SK-N-SH (cell line): ENCODE data around the gene TRIM9. TPM values are rescaled to one million over a fixed set of nuclear protein-coding genes. Genes with fewer than 3 reads are reported as not detected.

Experiments
- CTCF ChIA-PET: fragments of 300-600, 350-600 bp; formaldehyde crosslinking; extraction: SDS; loops from one replicate; lab custom pipeline; 2021; lab: Yijun Ruan, JAX
- POLR2A ChIA-PET: fragments of 350-600 bp; sonication (Branson Sonifier 250); formaldehyde crosslinking; extraction: SDS; loops from one replicate; lab custom pipeline; 2020; ENCODE audit warnings: antibody characterized with exemption, inconsistent platforms; lab: Yijun Ruan, JAX
- DNase-seq: peaks from one replicate; pipeline ENCODE4 v3.0.0; 2012
- H2AFZ ChIP-seq: fragments of 200-600 bp; sonication (generic); 2 replicates; pipeline ENCODE4 v1.8.1; 2016; ENCODE audit warnings: antibody characterized with exemption, mild to moderate bottlenecking, low read depth
- H3F3A ChIP-seq: fragments of 200-600 bp; sonication (generic); replicated peaks from 2 replicates; pipeline ENCODE3; 2016; ENCODE audit warnings: antibody characterized with exemption, mild to moderate bottlenecking; ENCODE audit not compliant: insufficient read depth
- H3K27ac ChIP-seq, 2 experiments: fragments of 200-500 bp in 1 of 2; fragments of 200-600 bp in 1 of 2; sonication (Bioruptor generic) in 1 of 2; sonication (generic), shearing (Covaris generic) in 1 of 2; 2 replicates each; pipeline versions ENCODE4 v1.5.1 to v1.6.1; 2014 to 2016; ENCODE audit warnings: low read depth in 2 of 2, inconsistent platforms in 1 of 2, low read length in 1 of 2, mild to moderate bottlenecking in 1 of 2, mixed read lengths in 1 of 2
- H3K27me3 ChIP-seq: fragments of 200-600 bp; sonication (generic), shearing (Covaris generic); 2 replicates; pipeline ENCODE4 v1.6.1; 2016; ENCODE audit warnings: mixed run types; ENCODE audit not compliant: insufficient read depth
- H3K36me3 ChIP-seq, 2 experiments: fragments of 200-500 bp in 1 of 2; fragments of 200-600 bp in 1 of 2; sonication (Bioruptor generic) in 1 of 2; sonication (generic) in 1 of 2; replicated peaks in 1 of 2; 2 replicates each; pipeline versions ENCODE3 to v1.5.1; 2014 to 2016; ENCODE audit warnings: low read length in 1 of 2, mild to moderate bottlenecking in 1 of 2; ENCODE audit not compliant: insufficient read depth in 2 of 2, control insufficient read depth in 1 of 2
- H3K4me1 ChIP-seq, 2 experiments: fragments of 200-500 bp in 1 of 2; fragments of 200-600 bp in 1 of 2; sonication (Bioruptor generic) in 1 of 2; sonication (generic), shearing (Covaris generic) in 1 of 2; 2 replicates each; pipeline versions ENCODE4 v1.5.1 to v1.6.1; 2014 to 2016; ENCODE audit warnings: low read depth in 1 of 2, low read length in 1 of 2, mixed run types in 1 of 2; ENCODE audit not compliant: insufficient read depth in 2 of 2, control insufficient read depth in 1 of 2
- H3K4me2 ChIP-seq: fragments of 200-600 bp; sonication (generic), shearing (Covaris generic); 2 replicates; pipeline ENCODE4 v1.6.1; 2017; ENCODE audit warnings: mixed run types
- H3K4me3 ChIP-seq, 2 experiments: fragments of 200-500 bp in 1 of 2; fragments of 200-600 bp in 1 of 2; sonication (Bioruptor generic) in 1 of 2; sonication (generic), shearing (Covaris generic) in 1 of 2; 2 replicates each; pipeline versions ENCODE4 v1.5.1 to v1.8.1; 2014 to 2016; ENCODE audit warnings: low read depth in 2 of 2, inconsistent platforms in 1 of 2, low read length in 1 of 2, mild to moderate bottlenecking in 1 of 2, mixed read lengths in 1 of 2, moderate library complexity in 1 of 2
- H3K79me2 ChIP-seq: fragments of 200-600 bp; sonication (generic); 2 replicates; pipeline ENCODE4 v1.8.1; 2017; ENCODE audit warnings: mild to moderate bottlenecking; ENCODE audit not compliant: insufficient read depth
- H3K9ac ChIP-seq: fragments of 200-600 bp; sonication (generic); 2 replicates; pipeline ENCODE4 v1.6.1; 2017; ENCODE audit warnings: mixed run types
- H3K9me2 ChIP-seq: fragments of 200-600 bp; sonication (generic); 2 replicates; pipeline ENCODE4 v1.6.1; 2017; ENCODE audit warnings: mixed run types
- H3K9me3 ChIP-seq: fragments of 200-600 bp; sonication (generic); 2 replicates; pipeline ENCODE4 v1.6.1; 2017; ENCODE audit warnings: mixed run types, mild to moderate bottlenecking, moderate library complexity
- H4K20me1 ChIP-seq: fragments of 200-600 bp; sonication (generic); 2 replicates; pipeline ENCODE4 v1.6.1; 2017; ENCODE audit warnings: mild to moderate bottlenecking, mixed run types; ENCODE audit not compliant: insufficient read depth
- ELF1 ChIP-seq: IDR thresholded peaks from 2 replicates; pipeline ENCODE4 v1.4.0; 2012
- EZH2phosphoT487 ChIP-seq: fragments of 200-600 bp; sonication (generic); IDR thresholded peaks from 2 replicates; pipeline ENCODE4 v1.6.1; 2017; ENCODE audit warnings: low read depth, mixed run types, mild to moderate bottlenecking, antibody characterized with exemption, moderate library complexity, borderline replicate concordance
- FOSL2 ChIP-seq: IDR thresholded peaks from 2 replicates; pipeline ENCODE4 v1.4.0; 2012; ENCODE audit warnings: low read depth, mild to moderate bottlenecking, moderate library complexity, borderline replicate concordance
- FOXM1 ChIP-seq: IDR thresholded peaks from 2 replicates; pipeline ENCODE4 v1.4.0; 2012; ENCODE audit warnings: low read depth, mild to moderate bottlenecking
- GABPA ChIP-seq: IDR thresholded peaks from 2 replicates; pipeline ENCODE4 v1.4.0; 2012; ENCODE audit warnings: low read depth, mild to moderate bottlenecking
- IRF3 ChIP-seq: fragments of 150-350 bp; IDR thresholded peaks from 2 replicates; pipeline ENCODE4 v1.6.1; 2016; ENCODE audit warnings: mild to moderate bottlenecking, low read depth, low read length
- JUND ChIP-seq: IDR thresholded peaks from 2 replicates; pipeline ENCODE4 v1.4.0; 2012
- MEF2A ChIP-seq: IDR thresholded peaks from 2 replicates; pipeline ENCODE4 v1.4.0; 2012; ENCODE audit warnings: low read depth, borderline replicate concordance
- MXI1 ChIP-seq: IDR thresholded peaks from 2 replicates; pipeline ENCODE4 v1.6.1; 2012; ENCODE audit warnings: mild to moderate bottlenecking, low read depth, low read length, improper control_type of control experiment
- NFIC ChIP-seq: IDR thresholded peaks from 2 replicates; pipeline ENCODE4 v1.4.0; 2012; ENCODE audit warnings: borderline replicate concordance
- NRF1 ChIP-seq: IDR thresholded peaks from 2 replicates; pipeline ENCODE4 v1.6.1; 2012; ENCODE audit warnings: low read depth, mild to moderate bottlenecking, low read length
- POLR2AphosphoS5 ChIP-seq: IDR thresholded peaks from 2 replicates; pipeline ENCODE4 v1.6.1; 2012; ENCODE audit warnings: low read depth, low read length
- RAD21 ChIP-seq: IDR thresholded peaks from 2 replicates; pipeline ENCODE4 v1.6.1; 2012; ENCODE audit warnings: mild to moderate bottlenecking, low read length
- RCOR1 ChIP-seq: fragments of 150-350 bp; IDR thresholded peaks from 2 replicates; pipeline ENCODE4 v1.6.1; 2017; ENCODE audit warnings: antibody characterized with exemption, low read length
- REST ChIP-seq: IDR thresholded peaks from 2 replicates; pipeline ENCODE4 v1.6.1; 2012; ENCODE audit warnings: mild to moderate bottlenecking, low read depth, low read length, moderate library complexity
- RFX5 ChIP-seq: IDR thresholded peaks from 2 replicates; pipeline ENCODE4 v1.6.1; 2012; ENCODE audit warnings: mild to moderate bottlenecking, improper control_type of control experiment, low read length
- RXRA ChIP-seq: IDR thresholded peaks from 2 replicates; pipeline ENCODE4 v1.4.0; 2012; ENCODE audit warnings: low read depth, mild to moderate bottlenecking, borderline replicate concordance
- SMC3 ChIP-seq: IDR thresholded peaks from 2 replicates; pipeline ENCODE4 v1.6.1; 2012; ENCODE audit warnings: low read depth, low read length, improper control_type of control experiment
- TAF1 ChIP-seq: IDR thresholded peaks from 2 replicates; pipeline ENCODE4 v1.6.1; 2012; ENCODE audit warnings: low read depth, mild to moderate bottlenecking, low read length, moderate library complexity, borderline replicate concordance
- TCF12 ChIP-seq: IDR thresholded peaks from 2 replicates; pipeline ENCODE4 v1.4.0; 2012
- TEAD4 ChIP-seq: IDR thresholded peaks from 2 replicates; pipeline ENCODE4 v1.4.0; 2012; ENCODE audit warnings: mild to moderate bottlenecking, borderline replicate concordance; ENCODE audit not compliant: insufficient read depth
- USF1 ChIP-seq: IDR thresholded peaks from 2 replicates; pipeline ENCODE4 v1.4.0; 2012; ENCODE audit warnings: low read depth, borderline replicate concordance
- YY1 ChIP-seq: IDR thresholded peaks from 2 replicates; pipeline ENCODE4 v1.4.0; 2012; ENCODE audit warnings: low read depth, mild to moderate bottlenecking
- WGBS: methylation state at CpG from one replicate; pipeline ENCODE4 v1.1.6; 2017; ENCODE audit warnings: low lambda C conversion rate; 5-methylcytosine and 5-hydroxymethylcytosine counted together
- polyA plus RNA-seq, 3 experiments: library from polyadenylated mRNA; depleted of rRNA; stranded (reverse); fragments of >200 nt; gene quantifications; 2 replicates each; pipeline ENCODE4 v1.2.3, GENCODE V29; 2012

TRIM9 gene
- polyA plus RNA-seq, 1 of the 3 experiments (the other 2 are of a cell fraction), result 3.9 TPM

- TF ChIP-seq IRF3 (no peak), JUND (no peak), POLR2AphosphoS5 (no peak), TCF12 (no peak), TEAD4 (no peak), FOSL2 (no peak), RXRA (no peak)
- TF ChIP-seq, all 33 proteins: peak for 0
Observed at GRCh38 chr14:51121096-51121495, 26.2 kb upstream of the TRIM9 start (continued).

GRCh38 chr14:51119411-51120051 lies 24.6 kb upstream of the TRIM9 start:
- 59% methylated on average over 4 of the region's 4 CpGs for WGBS
- ChIA-PET CTCF (interaction anchor here (1.2 kb wide), 2 partner anchors 12 to 26 kb away, joined by 3 read pairs; no protein-coding TSS in a partner anchor), POLR2A (no interaction called here)
- Histone ChIP-seq H3K4me2 (no peak overlapping the region), H3K79me2 (no peaks in the 10 kb centered on the region), H3K9me3 (no peaks in the 10 kb centered on the region), H3K27ac (no peak overlapping the region), H3K4me1 (no peaks in the 10 kb centered on the region), H4K20me1 (no peaks in the 10 kb centered on the region), H3K36me3 (no peaks in the 10 kb centered on the region), H3K4me3 (no peak overlapping the region), H2AFZ (no peak overlapping the region), H3K9ac (no peak overlapping the region), H3K9me2 (no peaks in the 10 kb centered on the region), H3F3A (no peaks in the 10 kb centered on the region), H3K27me3 (no peaks in the 10 kb centered on the region)
- TF ChIP-seq USF1 (no peak), EZH2phosphoT487 (no peak), RXRA (no peak), ELF1 (no peak), SMC3 (no peak), GABPA (no peak), IRF3 (no peak), NRF1 (no peak), RFX5 (no peak), RCOR1 (no peak), FOXM1 (no peak), MEF2A (no peak), YY1 (no peak), NFIC (no peak), MXI1 (no peak), RAD21 (no peak), TAF1 (no peak), REST (no peak)
- DNase-seq, result no peak
